ENCODE results near the gene MANBA. TPM values are rescaled to one million over a fixed set of nuclear protein-coding genes. Genes with fewer than 3 reads are reported as not detected.
"Not testable (repeated sequence)": the region's sequence is repeated elsewhere in the genome, so short reads cannot be mapped to it uniquely, and the experiment has no call there.

MANBA gene
- polyA plus RNA-seq, 1 donor: 23.9 TPM

GRCh38 chr4:102726068-102726467 lies 34.7 kb downstream of the MANBA start:
- DNase-seq: no peak

DNA sequence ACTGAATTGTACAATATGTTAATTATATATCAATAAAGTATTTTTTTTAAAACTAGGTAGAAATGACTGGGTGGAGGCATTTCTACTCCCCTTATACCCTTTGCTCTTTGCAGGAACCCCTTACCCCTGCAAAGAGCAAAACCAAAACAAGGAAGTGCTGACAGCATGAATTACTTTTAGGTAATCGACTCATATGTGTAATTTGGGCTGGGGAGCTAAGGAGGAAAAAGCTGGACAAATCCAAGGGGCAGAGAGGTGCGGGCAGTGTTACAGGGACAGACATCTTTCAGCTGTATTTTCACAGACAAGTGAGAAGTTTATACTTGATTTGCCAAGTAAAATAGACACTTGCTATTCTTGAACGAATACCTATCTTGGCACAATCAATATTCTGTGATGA lies 35.5 kb downstream of the MANBA start:
- DNase-seq: no peak

DNA sequence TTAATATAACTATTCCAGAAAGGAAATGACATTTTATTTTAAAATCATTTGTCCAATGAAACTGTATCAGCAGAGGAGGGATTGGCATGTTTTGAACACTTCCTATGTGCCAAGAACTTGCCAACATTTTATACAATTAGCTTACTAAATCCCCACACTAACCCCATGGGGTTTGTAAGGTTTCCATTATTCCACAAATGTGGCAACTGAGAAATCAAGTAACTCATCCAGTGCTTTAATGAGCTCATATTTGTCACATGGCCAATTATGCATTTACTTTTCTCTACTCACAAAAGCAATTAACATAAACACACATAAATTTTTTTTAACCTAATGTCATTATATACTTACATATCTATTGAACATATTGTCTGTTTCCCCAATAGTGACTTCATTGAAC lies 37.3 kb downstream of the MANBA start:
- DNase-seq: no peak

DNA sequence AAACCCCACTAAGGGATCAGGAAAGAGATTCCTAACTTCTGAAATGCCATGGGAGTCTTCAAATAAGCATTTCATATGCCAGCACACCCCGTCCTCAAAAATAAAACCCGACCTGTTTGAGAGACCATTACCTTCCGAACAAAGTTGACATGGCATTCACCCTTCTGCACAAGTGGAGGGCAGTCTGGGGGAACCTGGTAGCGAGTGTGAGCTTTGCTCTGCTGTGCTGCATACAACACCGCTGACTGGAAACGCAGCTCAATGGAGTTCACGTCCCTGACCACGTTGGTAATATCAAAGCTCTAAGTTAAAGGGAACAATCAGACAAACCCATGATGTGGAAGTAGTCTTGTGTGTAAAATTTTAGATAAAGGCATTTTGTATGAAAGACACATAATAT lies 38.0 kb downstream of the MANBA start:
- no peak for DNase-seq

- not testable (repeated sequence) for DNase-seq
Measured at GRCh38 chr4:102718833-102719575, 41.8 kb downstream of the MANBA start.

GRCh38 chr4:102717448-102718092 lies 43.2 kb downstream of the MANBA start:
- peak; percentile 8 for DNase-seq

DNA sequence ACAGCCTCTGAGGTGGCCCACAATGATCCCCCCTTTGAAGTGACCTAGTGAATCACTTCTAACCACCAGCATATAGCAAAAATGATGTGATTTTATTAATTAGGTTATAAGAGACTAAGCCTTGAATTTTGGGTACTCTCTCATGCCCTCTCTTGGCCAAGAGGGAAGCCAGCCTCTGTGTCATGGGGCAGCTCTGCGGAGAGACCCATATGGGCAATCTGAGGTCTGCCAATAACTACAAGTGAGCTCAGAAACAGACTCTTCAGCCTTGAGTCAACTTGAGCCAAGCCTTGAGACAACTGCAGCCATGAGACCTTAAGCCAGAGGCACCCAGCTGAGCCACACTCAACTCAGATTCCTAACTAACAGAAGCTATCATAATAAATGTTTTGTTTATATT lies 45.7 kb downstream of the MANBA start:
- no peak for DNase-seq

DNA sequence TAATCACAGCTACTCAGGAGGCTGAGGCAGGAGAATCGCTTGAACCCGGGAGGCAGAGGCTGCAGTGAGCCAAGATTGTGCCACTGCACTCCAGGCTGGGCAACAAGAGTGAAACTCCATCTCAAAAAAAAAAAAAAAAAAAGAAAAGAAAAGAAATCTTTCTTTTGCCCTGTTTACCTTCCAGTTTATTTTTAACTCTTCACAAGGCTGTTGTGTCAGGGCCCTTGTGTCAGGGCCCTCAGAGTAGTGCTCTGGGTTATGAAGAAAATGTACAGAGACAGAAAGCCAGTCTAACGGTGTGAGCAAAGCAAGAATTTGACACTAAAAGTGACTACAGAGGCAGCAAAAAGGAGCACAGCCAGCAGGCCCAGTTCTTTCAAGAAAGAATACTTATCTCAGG lies 47.0 kb downstream of the MANBA start:
- not testable (repeated sequence) for DNase-seq

DNA sequence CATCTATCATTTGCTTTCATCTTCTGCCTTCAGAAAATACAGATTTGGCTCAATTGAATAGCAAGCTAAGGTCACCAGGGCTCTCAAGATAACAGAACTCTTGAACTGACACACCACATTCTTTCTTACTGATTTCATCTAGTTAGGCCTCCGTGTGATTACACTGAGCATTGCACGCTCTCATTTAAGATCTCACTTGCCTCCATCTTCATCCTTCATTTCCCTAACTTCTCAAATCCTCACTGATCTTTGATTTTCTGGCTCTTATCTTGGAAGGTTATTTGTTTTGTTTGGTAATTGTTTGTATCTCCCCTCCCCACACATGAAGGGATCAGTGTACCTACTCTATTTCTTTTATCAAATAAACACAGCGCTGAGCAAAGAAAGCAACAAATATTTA lies 47.7 kb downstream of the MANBA start:
- no peak for DNase-seq

DNA sequence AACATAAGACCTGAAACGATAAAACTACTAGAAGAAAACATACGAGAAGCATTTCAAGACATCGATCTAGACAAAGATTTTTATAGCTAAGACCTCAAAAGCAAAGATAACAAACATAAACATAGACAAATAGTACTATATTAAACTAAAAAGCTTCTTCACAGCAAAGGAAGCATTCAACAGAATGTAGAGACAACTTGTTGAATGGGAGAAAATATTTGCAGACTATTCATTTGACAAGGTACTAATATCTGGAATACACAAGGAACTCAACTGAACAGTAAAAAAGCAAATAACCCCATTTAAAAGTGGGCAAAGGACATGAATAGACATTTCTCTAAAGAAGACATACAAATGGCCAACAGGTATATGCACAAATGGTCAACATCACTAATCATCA lies 49.8 kb downstream of the MANBA start:
- no peak for DNase-seq

DNA sequence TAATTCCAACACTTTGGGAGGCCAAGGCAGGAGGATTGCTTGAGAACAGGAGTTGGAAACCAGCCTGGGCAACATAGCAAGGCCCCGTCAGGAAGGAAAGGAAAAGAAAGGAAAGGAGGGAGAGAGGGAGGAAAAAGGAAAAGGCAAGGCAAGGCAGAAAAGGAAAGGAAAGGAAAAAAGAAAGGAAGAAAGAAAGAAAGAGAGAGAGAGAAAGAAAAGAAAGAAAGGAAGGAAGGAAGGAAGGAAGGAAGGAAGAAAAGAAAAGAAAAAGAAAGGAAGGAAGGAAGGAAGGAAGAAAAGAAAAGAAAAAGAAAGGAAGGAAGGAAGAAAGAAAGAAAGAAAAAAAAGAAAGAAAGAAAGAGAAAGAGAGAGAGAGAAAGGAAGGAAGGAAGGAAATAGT lies 51.7 kb downstream of the MANBA start:
- DNase-seq: not testable (repeated sequence)

GRCh38 chr4:102707150-102707549 lies 53.6 kb downstream of the MANBA start:
- DNase-seq: no peak

DNA sequence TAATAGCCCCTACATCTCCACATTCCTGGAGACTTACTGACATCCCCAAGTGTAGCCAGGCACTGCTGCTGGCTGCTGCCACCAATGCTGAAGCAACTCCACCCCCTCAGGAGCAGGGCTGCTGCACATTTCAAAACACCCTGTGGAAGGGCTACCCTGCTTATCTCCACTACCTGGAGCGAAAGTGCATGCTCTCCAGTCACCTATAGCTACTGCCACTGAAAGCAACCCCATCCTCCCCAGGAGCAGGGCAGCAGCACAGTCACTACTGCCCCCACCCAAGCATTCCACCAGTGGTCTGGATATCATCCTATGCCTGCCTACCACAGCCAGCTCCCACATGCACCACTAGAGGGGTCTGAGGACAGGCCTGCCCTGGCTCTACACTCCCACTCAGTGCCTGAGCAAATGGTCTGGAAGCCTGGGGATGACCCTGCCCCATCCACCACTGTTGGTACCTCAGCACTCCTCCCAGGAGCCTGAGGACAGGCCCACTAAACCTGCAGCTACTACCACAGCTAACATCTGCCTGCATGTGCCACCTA lies 55.3 kb downstream of the MANBA start:
- no peak for DNase-seq

- no peak for DNase-seq
Measured at GRCh38 chr4:102696758-102697157, 64.0 kb downstream of the MANBA start.

GRCh38 chr4:102694791-102695190 lies 66.0 kb downstream of the MANBA start:
- no peak for DNase-seq

DNA sequence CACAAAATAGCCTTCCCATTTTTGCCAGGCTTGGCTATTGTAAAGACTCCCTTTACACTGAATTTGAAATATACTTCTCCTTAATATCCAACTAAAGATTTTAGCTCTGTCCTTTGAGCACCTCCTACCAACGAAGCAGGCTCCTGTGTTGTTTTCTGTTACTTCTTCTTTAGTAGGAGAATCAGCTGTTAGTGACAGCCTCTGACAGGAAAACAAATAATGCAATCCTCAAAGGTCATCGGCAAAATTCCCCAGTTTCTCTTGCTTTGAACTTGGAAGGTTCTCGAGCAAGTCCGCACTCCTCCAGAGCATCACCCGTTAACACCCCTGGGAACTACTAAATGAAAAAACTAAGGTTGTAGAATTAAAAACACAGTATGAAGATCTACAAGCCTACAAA lies 66.9 kb downstream of the MANBA start:
- DNase-seq: no peak

GRCh38 chr4:102693262-102693850 lies 67.4 kb downstream of the MANBA start:
- no peak for DNase-seq

GRCh38 chr4:102692474-102692873 lies 68.3 kb downstream of the MANBA start:
- no peak for DNase-seq

DNA sequence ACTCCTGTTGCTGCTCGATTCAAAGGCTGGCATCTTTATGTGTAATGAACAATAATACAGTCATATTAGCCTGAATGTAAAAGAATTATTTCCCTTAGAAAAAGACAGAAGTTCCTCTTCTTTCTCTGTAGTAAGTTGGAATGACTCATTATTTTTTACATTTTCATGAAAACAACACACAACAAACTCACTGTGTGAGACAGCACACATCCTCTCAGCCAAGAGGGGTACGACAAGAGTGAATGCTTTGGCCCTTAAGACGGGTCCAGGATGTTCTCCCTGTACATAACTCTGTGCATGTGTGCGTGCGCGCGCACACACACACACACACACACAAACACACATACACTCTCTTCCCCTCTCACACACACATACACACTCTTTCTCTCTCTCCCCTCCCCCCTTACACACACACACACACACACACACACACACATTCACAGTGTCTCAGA lies 72.8 kb downstream of the MANBA start:
- DNase-seq: no peak

DNA sequence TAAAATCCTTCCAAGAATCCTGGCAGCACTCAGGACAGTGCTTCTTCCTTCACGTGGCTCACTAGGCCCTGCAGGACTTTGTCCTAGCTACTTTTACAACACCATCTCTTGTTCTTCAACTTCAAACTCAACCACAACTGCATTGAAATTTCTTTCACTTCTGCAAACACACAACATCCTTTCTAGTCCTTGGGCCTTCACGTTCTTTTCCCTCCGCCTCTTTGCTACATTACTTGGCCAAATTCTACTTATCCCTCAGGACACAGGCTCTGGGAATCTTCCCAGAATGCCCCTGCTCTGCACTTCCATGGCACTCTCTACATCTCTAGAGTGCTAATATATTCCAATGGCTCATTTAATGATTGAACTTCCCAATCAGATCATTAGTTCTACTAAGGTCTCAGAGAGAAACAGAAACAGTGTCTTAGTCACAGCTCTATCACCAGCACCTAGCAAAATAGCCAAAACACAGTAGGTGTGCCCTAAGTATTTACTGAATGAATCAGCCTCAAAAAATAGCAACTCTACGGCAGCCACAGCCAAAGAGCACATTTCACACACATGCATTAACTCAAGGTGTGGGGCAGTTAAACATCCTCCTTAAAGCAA lies 73.3 kb downstream of the MANBA start:
- no peak for DNase-seq

DNA sequence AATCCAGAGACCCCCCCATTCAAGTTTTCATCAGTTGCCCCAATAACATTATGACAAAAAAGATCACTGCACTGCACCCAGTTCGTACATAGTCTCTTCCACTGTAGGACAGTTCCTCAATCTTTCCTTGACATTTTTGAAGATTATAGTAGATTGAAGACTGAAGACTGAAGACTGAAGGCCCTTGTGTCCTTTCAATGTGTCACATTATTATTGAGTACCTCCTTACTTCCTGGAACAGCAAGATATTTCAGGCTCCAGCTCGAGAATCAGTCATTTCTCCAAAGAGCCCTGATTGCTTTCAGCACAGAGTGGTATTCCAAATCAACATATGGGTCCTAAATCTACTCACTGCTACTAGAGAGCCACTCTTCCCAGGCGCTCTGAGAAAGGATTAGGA lies 75.0 kb downstream of the MANBA start:
- DNase-seq: no peak

DNA sequence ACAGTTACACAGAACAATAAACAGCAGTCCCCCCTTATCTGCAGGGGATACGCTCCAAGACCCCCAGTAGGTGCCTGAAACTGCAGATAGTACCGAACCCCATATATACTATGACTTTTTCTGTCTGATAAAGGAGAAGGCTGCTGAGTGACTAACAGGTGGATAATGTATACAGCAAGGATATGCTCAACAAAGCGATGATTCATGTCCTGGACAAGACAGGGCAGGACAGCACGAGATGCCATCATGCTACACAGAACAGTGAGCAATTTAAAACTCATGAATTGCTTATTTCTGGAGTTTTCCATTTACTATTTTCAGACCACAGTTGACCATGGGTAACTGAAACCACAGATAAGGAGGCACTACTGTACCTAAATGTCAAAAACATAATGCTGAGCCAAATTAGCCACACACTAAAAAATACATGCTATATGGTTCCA lies 76.1 kb downstream of the MANBA start:
- DNase-seq: no peak
